CD8-positive, alpha-beta memory T cell (primary cell): ENCODE results near the gene NSA2. TPM values are rescaled to one million over a fixed set of nuclear protein-coding genes. Genes with fewer than 3 reads are reported as not detected.
"Not testable (repeated sequence)": the region's sequence is repeated elsewhere in the genome, so short reads cannot be mapped to it uniquely, and the experiment has no call there.

Experiments used
- CTCF ChIA-PET: fragments of 350-600 bp; sonication (Branson Sonifier 250); formaldehyde crosslinking; loops from one replicate; lab custom pipeline; 2021; ENCODE audit warnings: antibody characterized with exemption; lab: Charles Lee
- POLR2A ChIA-PET: fragments of 350-600 bp; sonication (Branson Sonifier 250); formaldehyde crosslinking; loops from one replicate; lab custom pipeline; 2021; ENCODE audit warnings: antibody characterized with exemption; lab: Charles Lee
- DNase-seq, 5 donors: peaks; one replicate each; pipeline versions ENCODE4 v3.0.0 to v3.0.0-alpha.2; 2020 to 2022; ENCODE audit warnings: mixed read lengths in 1 of 5
- H3K27ac ChIP-seq: one replicate; pipeline ENCODE4 v1.7.0; 2013; ENCODE audit warnings: low read depth, mild to moderate bottlenecking, low read length, moderate library complexity
- H3K27me3 ChIP-seq: 2 replicates; pipeline ENCODE4 v1.7.0; 2013; ENCODE audit warnings: low read length, mild to moderate bottlenecking; ENCODE audit not compliant: insufficient read depth, poor library complexity, severe bottlenecking
- H3K36me3 ChIP-seq: 2 replicates; pipeline ENCODE4 v1.7.0; 2013; ENCODE audit warnings: mild to moderate bottlenecking, low read length, moderate library complexity; ENCODE audit not compliant: insufficient read depth
- H3K4me1 ChIP-seq: 2 replicates; pipeline ENCODE4 v1.7.0; 2013; ENCODE audit warnings: mild to moderate bottlenecking, low read length, moderate library complexity; ENCODE audit not compliant: insufficient read depth
- H3K4me3 ChIP-seq: 2 replicates; pipeline ENCODE4 v1.7.0; 2013; ENCODE audit warnings: mild to moderate bottlenecking, low read length
- H3K9me3 ChIP-seq: 2 replicates; pipeline ENCODE4 v1.7.0; 2013; ENCODE audit warnings: mild to moderate bottlenecking, low read length
- H3K27ac Mint-ChIP-seq, 8 donors: one replicate each; pipeline ENCODE4 v1.8.0; 2020 to 2021; ENCODE audit warnings: mixed read lengths in 8 of 8, mild to moderate bottlenecking in 6 of 8, inconsistent platforms in 3 of 8, moderate library complexity in 3 of 8
- H3K27me3 Mint-ChIP-seq, 2 donors: one replicate each; pipeline ENCODE4 v1.8.0; 2020 to 2021; ENCODE audit warnings: mixed read lengths in 2 of 2, mild to moderate bottlenecking in 1 of 2, moderate library complexity in 1 of 2
- H3K36me3 Mint-ChIP-seq, 3 donors: one replicate each; pipeline ENCODE4 v1.8.0; 2020 to 2021; ENCODE audit warnings: mixed read lengths in 3 of 3, inconsistent platforms in 1 of 3, mild to moderate bottlenecking in 1 of 3
- H3K4me1 Mint-ChIP-seq, 3 donors: one replicate each; pipeline ENCODE4 v1.8.0; 2020 to 2021; ENCODE audit warnings: mixed read lengths in 3 of 3, inconsistent platforms in 1 of 3, mild to moderate bottlenecking in 1 of 3
- H3K4me3 Mint-ChIP-seq, 7 donors: one replicate each; pipeline ENCODE4 v1.8.0; 2020 to 2021; ENCODE audit warnings: mixed read lengths in 7 of 7, mild to moderate bottlenecking in 6 of 7, moderate library complexity in 4 of 7, inconsistent platforms in 2 of 7
- H3K9me3 Mint-ChIP-seq, 5 donors: one replicate each; pipeline ENCODE4 v1.8.0; 2020 to 2022; ENCODE audit warnings: mixed read lengths in 5 of 5, mild to moderate bottlenecking in 3 of 5, moderate library complexity in 2 of 5, inconsistent platforms in 1 of 5
- polyA plus RNA-seq: library from polyadenylated mRNA; unstranded; fragments of 300-500 nt; fragmentation: Illumina TruSeq; gene quantifications from one replicate; pipeline ENCODE4 v1.2.3, GENCODE V29; 2021
- total RNA-seq, 2 experiments: library from RNA; stranded (reverse); gene quantifications; one replicate each; pipeline ENCODE4 v1.2.3, GENCODE V29; 2021

NSA2 gene
- 100 to 1,000 TPM; 167 TPM for total RNA-seq
- 52.2 TPM for polyA plus RNA-seq

DNA sequence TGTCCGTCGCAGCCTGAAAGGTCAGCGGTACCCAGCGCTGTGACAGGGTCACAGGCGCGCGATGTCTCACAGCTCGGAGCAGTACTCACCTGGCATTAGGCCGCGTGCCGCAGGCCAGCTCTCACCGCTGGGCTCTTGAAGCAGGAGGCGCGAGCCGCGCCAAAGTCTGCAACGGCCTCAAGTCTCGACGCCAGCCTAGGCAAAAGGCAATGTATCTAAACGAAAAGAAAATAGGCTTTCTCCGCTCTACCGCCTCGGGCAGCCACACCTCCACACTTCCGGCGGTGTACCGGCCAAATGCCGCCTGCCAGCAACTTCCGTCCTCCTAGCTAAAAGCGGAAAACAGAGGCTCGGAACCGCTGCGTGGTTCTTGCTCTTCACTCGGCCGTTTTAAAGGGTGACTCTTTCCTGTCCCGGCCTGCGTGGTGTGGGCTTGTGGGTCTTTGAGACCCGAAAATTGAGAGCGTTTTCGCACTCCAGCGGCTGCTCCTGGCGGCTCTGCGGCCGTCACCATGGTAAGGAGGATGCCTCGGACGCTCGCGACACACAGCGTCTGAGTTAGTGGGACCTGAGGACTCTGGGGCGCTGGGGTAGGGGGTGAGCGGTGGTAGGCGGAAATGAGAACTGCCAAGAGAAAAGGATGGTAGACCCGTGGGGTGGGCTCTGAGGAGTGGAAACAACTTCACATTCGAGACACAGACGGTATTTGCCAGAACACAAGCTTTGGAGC lies at the start of gene NSA2, which contains the start of gene GFM2:
Gene NSA2 (plus strand): TSS at position 401 of the 730 bp plus-strand sequence. CDS start 112 bp downstream, at position 513.
Gene GFM2 (minus strand): TSS at position 269 of the 730 bp plus-strand sequence. CDS start 3,375 bp downstream, outside the sequence.
- ChIA-PET POLR2A (interaction anchor here (0.6 to 1.6 kb wide), 3 partner anchors 99 to 570 kb away, joined by 4 to 8 read pairs (median 5); partner anchors contain the start of genes FAM169A and HMGCR), CTCF (interaction anchor here (0.8 to 1.9 kb wide), 14 partner anchors 10 to 1488 kb away, joined by 3 to 8 read pairs (median 4); partner anchors contain the start of genes ANKRD31, FAM169A, GCNT4 and HMGCR)
- Histone ChIP-seq H3K4me1 (peaks cover 33% of the 10 kb centered on the region), H3K27me3 (no peaks in the 10 kb centered on the region), H3K27ac (peak within 1 kb of the TSS; percentile 84), H3K36me3 (peaks cover 10% of the 10 kb centered on the region), H3K9me3 (no peaks in the 10 kb centered on the region), H3K4me3 (peak within 1 kb of the TSS; percentile 96)
- Mint-ChIP-seq H3K9me3 (no peaks in the 10 kb centered on the region), H3K27me3 (no peaks in the 10 kb centered on the region), H3K4me3 (peak within 1 kb of the TSS; percentile 96 to 100 (median 100)), H3K36me3 (peaks cover 0 to 52% (median 2%) of the 10 kb centered on the region in 3 donors), H3K27ac (peak within 1 kb of the TSS; percentile 94 to 99 (median 98)), H3K4me1 (peaks cover 39 to 53% (median 50%) of the 10 kb centered on the region in 3 donors)
- peak; percentile 84 to 94 (median 90) for DNase-seq

DNA sequence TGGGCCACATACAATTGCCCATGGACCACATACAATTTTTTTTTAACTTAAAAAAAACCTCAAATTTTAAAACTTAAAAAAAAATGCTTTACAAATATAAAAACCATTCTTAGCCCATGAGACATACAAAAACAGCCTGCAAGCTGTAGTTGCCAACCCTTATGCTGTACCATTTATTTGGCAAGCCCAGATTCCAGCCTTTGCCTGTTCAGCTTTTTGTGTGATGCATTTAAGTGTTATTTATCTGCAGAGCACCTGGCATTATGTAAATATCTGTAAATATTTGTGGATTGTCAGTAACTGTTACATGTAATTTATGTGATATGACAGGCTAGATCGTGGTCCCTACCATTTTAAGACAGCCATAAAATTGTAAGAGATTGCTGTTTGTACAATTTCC lies 49.5 kb upstream of the NSA2 start:
- H3K4me3 ChIP-seq = no peak overlapping the region
- H3K36me3 ChIP-seq = peaks cover 16% of the 10 kb centered on the region
- no peaks in the 10 kb centered on the region for H3K27me3 ChIP-seq
- ChIA-PET CTCF (no interaction called here), POLR2A (interaction anchor here (0.6 kb wide), 1 partner anchor 15 kb away, joined by 6 read pairs; no protein-coding TSS in a partner anchor)
- no peak overlapping the region for H3K27ac ChIP-seq
- H3K9me3 ChIP-seq = no peaks in the 10 kb centered on the region
- DNase-seq = no peak
- Mint-ChIP-seq H3K4me3 (no peak overlapping the region), H3K27me3 (no peaks in the 10 kb centered on the region), H3K27ac (peak overlapping the region in 3 of 8 donors; percentile 27 to 57 (median 47)), H3K36me3 (peaks cover 5 to 76% (median 19%) of the 10 kb centered on the region in 3 donors), H3K9me3 (no peaks in the 10 kb centered on the region), H3K4me1 (peaks cover 0 to 3% (median 2%) of the 10 kb centered on the region in 3 donors)
- H3K4me1 ChIP-seq = no peaks in the 10 kb centered on the region

DNA sequence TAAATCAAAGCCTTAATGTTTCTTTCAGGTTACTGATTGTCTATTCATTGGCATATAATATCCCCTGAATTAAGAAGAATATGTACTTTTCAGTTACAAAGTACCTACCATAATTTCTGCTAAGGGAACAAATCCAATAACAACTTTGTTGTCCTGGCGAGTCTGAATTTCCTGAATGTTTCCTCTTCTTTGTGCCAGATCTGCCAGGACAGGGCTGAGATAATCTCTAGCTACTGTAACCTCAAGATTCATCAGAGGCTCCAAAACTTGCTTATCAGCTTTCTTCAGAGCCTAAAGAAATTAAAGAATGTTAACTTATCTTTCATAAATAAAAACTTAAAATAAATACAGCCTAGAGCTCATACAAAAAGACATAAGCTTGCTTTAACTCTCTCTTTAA lies 44.8 kb upstream of the NSA2 start:
- Mint-ChIP-seq H3K4me1 (no peaks in the 10 kb centered on the region), H3K27ac (peak overlapping the region in 1 of 8 donors; percentile 36), H3K9me3 (no peaks in the 10 kb centered on the region), H3K36me3 (peaks cover 3 to 82% (median 32%) of the 10 kb centered on the region in 3 donors), H3K27me3 (no peaks in the 10 kb centered on the region), H3K4me3 (no peak overlapping the region)
- Histone ChIP-seq H3K9me3 (no peaks in the 10 kb centered on the region), H3K4me1 (no peaks in the 10 kb centered on the region), H3K36me3 (peaks cover 26% of the 10 kb centered on the region), H3K27ac (no peak overlapping the region), H3K4me3 (no peak overlapping the region), H3K27me3 (no peaks in the 10 kb centered on the region)
- DNase-seq = no peak
- ChIA-PET CTCF (no interaction called here), POLR2A (no interaction called here)

DNA sequence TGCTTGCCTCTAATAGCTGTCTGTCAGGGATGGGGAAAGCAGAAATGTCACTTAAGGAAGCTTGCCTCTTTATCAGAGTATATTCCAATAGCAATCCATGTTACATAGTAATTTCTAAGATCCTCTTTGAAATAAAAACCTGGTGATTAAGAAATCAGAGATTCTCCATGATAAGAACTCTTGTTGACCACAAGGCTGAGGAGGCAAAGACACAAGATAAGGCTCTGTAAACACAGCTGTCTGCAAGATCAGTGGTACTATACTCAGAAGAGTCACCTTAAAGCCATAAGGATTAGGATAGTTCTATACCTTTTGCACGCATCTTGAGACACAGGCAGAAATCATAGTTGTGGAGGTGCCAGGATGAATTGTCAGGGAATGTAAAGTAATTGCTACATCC lies 41.7 kb upstream of the NSA2 start:
- Mint-ChIP-seq H3K27ac (peak overlapping the region in 4 of 8 donors; percentile 16 to 24 (median 18)), H3K4me3 (no peak overlapping the region), H3K27me3 (no peaks in the 10 kb centered on the region), H3K9me3 (no peaks in the 10 kb centered on the region), H3K36me3 (peaks cover 3 to 76% (median 22%) of the 10 kb centered on the region in 3 donors), H3K4me1 (no peaks in the 10 kb centered on the region)
- H3K9me3 ChIP-seq = no peaks in the 10 kb centered on the region
- no peaks in the 10 kb centered on the region for H3K27me3 ChIP-seq
- DNase-seq = no peak
- ChIA-PET CTCF (no interaction called here), POLR2A (no interaction called here)
- peaks cover 17% of the 10 kb centered on the region for H3K36me3 ChIP-seq
- H3K4me3 ChIP-seq = no peak overlapping the region
- H3K27ac ChIP-seq = no peak overlapping the region
- no peaks in the 10 kb centered on the region for H3K4me1 ChIP-seq

DNA sequence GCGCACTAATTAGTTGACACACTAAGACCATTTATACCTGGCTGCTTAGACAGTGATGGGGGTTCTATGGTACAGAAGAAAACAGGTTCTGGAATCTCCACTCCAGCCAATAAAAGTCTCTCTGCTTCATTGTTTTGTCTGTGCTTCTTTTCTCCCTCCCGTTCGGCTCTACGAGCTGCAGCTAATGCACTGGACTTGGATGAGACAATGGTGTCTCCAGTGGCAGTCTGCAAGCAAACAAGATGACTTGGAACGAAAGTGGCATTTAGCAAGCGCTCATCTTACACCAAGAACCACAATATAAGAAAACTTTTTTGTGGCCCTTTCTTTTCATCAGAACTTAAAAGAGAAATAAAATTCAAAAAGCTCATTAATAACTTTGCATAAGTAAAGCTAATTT lies 30.3 kb upstream of the NSA2 start:
- H3K4me3 ChIP-seq = no peak overlapping the region
- no peaks in the 10 kb centered on the region for H3K9me3 Mint-ChIP-seq
- peaks cover 25% of the 10 kb centered on the region for H3K36me3 ChIP-seq
- H3K4me1 Mint-ChIP-seq = no peaks in the 10 kb centered on the region
- H3K27me3 ChIP-seq = no peaks in the 10 kb centered on the region
- H3K36me3 Mint-ChIP-seq = peaks cover 0 to 82% (median 26%) of the 10 kb centered on the region in 3 donors
- no peak for DNase-seq
- ChIA-PET POLR2A (no interaction called here), CTCF (no interaction called here)
- H3K27ac ChIP-seq = no peak overlapping the region
- H3K9me3 ChIP-seq = no peaks in the 10 kb centered on the region
- no peak overlapping the region for H3K4me3 Mint-ChIP-seq
- H3K4me1 ChIP-seq = no peaks in the 10 kb centered on the region
- no peaks in the 10 kb centered on the region for H3K27me3 Mint-ChIP-seq
- H3K27ac Mint-ChIP-seq = peak overlapping the region in 3 of 8 donors; percentile 9 to 57 (median 42)

DNA sequence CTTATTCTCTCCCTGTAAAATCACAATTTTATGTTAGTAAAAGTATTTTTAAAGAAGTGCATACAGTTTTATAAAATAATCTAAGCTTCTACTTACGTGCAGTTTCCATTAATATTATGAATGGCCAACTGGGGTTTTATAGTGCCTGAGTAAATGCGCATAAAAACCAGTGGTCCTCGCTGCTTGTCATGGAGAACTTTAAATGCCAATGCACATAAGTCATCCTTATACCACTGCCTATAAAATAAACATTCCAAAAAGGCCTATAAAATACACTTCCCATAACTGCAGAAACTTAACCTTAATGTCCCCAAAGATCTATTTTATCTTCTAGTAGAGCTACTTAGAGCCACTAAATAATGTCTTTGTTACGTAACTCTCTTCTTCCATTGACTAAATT lies 28.6 kb upstream of the NSA2 start:
- H3K4me1 ChIP-seq = no peaks in the 10 kb centered on the region
- Mint-ChIP-seq H3K27ac (peak overlapping the region in 1 of 8 donors; percentile 36), H3K27me3 (no peaks in the 10 kb centered on the region), H3K36me3 (peaks cover 0 to 80% (median 26%) of the 10 kb centered on the region in 3 donors), H3K4me3 (no peak overlapping the region), H3K9me3 (no peaks in the 10 kb centered on the region), H3K4me1 (no peaks in the 10 kb centered on the region)
- H3K27ac ChIP-seq = no peak overlapping the region
- CTCF ChIA-PET = no interaction called here
- no peak overlapping the region for H3K4me3 ChIP-seq
- DNase-seq = no peak
- POLR2A ChIA-PET = interaction anchor here (0.5 kb wide), 1 partner anchor 41 kb away, joined by 4 read pairs; no protein-coding TSS in a partner anchor
- peaks cover 31% of the 10 kb centered on the region for H3K36me3 ChIP-seq
- no peaks in the 10 kb centered on the region for H3K9me3 ChIP-seq
- no peaks in the 10 kb centered on the region for H3K27me3 ChIP-seq

DNA sequence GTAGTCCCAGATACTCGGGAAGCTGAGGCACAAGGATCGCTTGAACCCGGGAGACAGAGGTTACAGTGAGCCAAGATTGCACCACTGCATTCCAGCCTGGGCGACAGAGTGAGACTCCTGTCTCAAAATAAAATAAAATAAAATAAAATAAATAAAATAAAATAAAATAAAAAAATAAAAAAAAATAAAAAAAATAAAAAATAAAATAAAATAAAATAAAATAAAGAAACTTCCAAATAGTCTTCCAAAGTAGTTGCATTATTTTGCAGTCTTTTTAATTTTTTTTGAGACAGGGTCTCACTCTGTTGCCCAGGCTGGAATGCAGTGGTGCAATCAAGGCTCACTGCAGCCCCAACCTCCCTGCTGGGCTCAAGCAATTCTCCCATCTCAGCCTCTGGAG lies 18.3 kb upstream of the NSA2 start:
- H3K4me3 Mint-ChIP-seq, DNase-seq, POLR2A ChIA-PET, H3K27ac Mint-ChIP-seq, H3K9me3 Mint-ChIP-seq, H3K4me3 ChIP-seq, H3K27me3 ChIP-seq, CTCF ChIA-PET, H3K4me1 ChIP-seq, H3K27me3 Mint-ChIP-seq, H3K27ac ChIP-seq, H3K9me3 ChIP-seq: not testable (repeated sequence)
- Mint-ChIP-seq H3K4me1 (peaks cover 6 to 10% (median 6%) of the 10 kb centered on the region in 3 donors), H3K36me3 (peaks cover 18 to 80% (median 38%) of the 10 kb centered on the region in 3 donors)
- H3K36me3 ChIP-seq = peaks cover 32% of the 10 kb centered on the region

DNA sequence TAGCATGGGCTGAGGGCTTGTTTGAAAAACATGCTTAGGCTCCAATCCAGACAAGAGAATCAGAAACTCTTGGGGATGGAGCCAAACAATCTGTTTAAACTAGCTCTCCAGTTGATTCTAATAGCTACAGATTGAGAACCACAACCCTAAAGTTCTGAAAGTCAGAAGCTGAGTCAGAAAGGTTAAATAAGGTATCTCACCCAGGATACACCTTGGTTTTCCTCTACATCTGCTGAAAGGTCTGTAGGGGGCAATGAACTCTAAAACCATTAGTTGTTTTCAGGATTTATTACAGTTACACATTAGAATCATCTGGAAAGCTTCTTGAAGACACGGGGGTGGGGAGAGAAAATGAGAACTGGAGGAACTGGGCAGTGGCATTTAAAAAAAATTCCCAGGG lies 5.8 kb upstream of the NSA2 start:
- H3K27ac ChIP-seq = no peak overlapping the region
- H3K9me3 ChIP-seq = no peaks in the 10 kb centered on the region
- H3K4me1 ChIP-seq = peaks cover 22% of the 10 kb centered on the region
- peak overlapping the region in 1 of 7 donors; percentile 65 for H3K4me3 Mint-ChIP-seq
- H3K27me3 Mint-ChIP-seq = no peaks in the 10 kb centered on the region
- H3K36me3 ChIP-seq = peaks cover 8% of the 10 kb centered on the region
- CTCF ChIA-PET = interaction anchor here (1.1 kb wide), 1 partner anchor 174 kb away, joined by 3 read pairs; no protein-coding TSS in a partner anchor
- H3K27ac Mint-ChIP-seq = no peak overlapping the region
- peaks cover 25 to 48% (median 46%) of the 10 kb centered on the region in 3 donors for H3K4me1 Mint-ChIP-seq
- POLR2A ChIA-PET = interaction anchor here (0.6 to 0.8 kb wide), 2 partner anchors 10 to 11 kb away, joined by 3 read pairs; no protein-coding TSS in a partner anchor
- peaks cover 0 to 4% (median 0%) of the 10 kb centered on the region in 5 donors for H3K9me3 Mint-ChIP-seq
- no peak overlapping the region for H3K4me3 ChIP-seq
- H3K36me3 Mint-ChIP-seq = peaks cover 7 to 59% (median 17%) of the 10 kb centered on the region in 3 donors
- no peak for DNase-seq
- no peaks in the 10 kb centered on the region for H3K27me3 ChIP-seq
